ENCODE data around the gene CBFA2T3.

CBFA2T3 gene

DNA sequence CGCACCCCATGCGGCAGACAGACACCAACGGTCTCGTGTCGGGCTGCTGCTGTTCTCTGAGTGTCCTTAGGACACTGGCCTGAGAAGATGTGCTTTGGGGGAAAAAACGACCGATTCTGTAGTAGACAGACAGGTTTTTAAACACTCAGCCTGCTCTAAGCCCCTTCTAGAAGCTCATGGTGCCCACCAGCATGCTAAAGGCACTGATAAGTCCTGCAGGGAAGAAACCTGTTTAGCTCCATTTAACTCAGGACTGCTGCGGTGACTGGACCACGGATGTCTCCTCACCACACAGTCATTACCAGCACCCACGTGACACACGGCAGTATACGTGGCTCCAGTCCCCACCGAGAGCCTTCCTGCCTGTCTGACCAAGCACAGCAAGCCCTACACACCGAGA is 146.2 kb downstream of the CBFA2T3 start:
- no peak overlapping the region for H3K4me3 ChIP-seq (ENCODE audit: low read depth, low read length)
- DNase-seq (ENCODE audit: low read depth) = no peak
- TF ChIP-seq CTCF (conservative IDR thresholded peaks at IDR 0.05; ENCODE audit: low read depth, low read length) = no peak

- no peak overlapping the region for H3K4me3 ChIP-seq (ENCODE audit: low read depth, low read length)
- no peak for DNase-seq (ENCODE audit: low read depth)
- TF ChIP-seq CTCF (conservative IDR thresholded peaks at IDR 0.05; ENCODE audit: low read depth, low read length) = no peak
These were observed 146.7 kb downstream of the CBFA2T3 start for GRCh38 chr16:88830258-88830657.

GRCh38 chr16:88828711-88829110 is 148.3 kb downstream of the CBFA2T3 start:
- no peak overlapping the region for H3K4me3 ChIP-seq (ENCODE audit: low read depth, low read length)
- TF ChIP-seq CTCF (conservative IDR thresholded peaks at IDR 0.05; ENCODE audit: low read depth, low read length) = no peak

DNA sequence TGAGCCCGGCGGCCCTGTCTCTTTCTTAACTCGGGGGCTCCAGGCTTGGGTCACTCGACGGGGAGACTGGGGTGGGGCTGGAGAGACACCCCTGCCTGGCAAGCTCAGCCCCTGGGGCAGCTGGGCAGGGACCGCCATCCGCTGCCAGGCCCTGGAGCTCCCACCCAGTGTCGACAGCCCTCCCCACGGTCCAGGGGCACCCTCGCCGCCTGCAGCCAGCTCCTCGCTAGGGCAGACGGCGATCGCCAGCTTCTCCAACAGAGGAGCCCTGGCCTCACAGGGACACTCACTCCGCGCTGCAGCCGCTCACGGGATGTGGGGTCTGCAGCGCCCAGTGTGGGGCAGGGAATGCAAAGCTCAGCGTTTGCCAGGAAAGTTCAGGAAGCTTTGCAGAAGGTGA is 149.3 kb downstream of the CBFA2T3 start:
- no peak for TF ChIP-seq CTCF (conservative IDR thresholded peaks at IDR 0.05; ENCODE audit: low read depth, low read length)
- no peak for DNase-seq (ENCODE audit: low read depth)
- H3K4me3 ChIP-seq (ENCODE audit: low read depth, low read length) = no peak overlapping the region

More at GRCh38 chr16:88828711-88829110, 148.3 kb downstream of the CBFA2T3 start:
- DNase-seq (ENCODE audit: low read depth) = no peak

DNA sequence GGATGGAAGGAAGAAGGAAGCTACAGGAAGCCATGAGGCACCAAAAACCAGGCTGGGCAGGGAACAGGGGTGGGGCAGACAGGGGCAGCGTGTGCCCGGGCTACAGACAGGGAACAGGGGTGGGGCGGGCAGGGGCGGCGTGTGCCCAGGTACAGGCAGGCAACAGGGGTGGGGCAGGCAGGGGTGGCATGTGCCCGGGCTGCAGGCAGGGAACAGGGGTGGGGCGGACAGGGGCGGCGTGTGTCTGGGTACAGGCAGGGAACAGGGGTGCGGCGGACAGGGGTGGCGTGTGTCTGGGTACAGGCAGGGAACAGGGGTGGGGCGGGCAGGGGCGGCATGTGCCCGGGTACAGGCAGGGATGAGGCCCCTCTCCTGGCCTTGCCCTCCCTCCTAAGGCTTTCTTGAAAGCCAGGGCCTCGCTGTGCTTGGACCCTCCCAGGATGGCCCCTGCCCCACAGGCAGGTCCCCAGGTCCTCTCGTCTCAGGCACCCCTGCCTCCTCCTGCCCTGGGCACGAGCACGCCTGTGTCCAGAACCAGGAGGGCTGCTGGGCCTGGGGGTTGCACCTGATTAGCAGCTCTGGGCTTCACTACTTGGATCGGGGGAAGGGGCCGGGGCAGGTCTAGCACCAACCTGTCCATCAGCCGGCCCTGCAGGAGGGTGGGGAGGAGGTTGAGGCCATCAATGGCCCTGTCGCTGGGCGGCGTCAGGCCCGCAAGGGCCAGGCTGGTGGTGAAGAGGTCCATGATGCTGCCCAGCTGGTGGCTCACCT is 150.8 kb downstream of the CBFA2T3 start:
- no peak for TF ChIP-seq CTCF (conservative IDR thresholded peaks at IDR 0.05; ENCODE audit: low read depth, low read length)
- no peak for DNase-seq (ENCODE audit: low read depth)
- H3K4me3 ChIP-seq (ENCODE audit: low read depth, low read length) = no peak overlapping the region

- TF ChIP-seq CTCF (conservative IDR thresholded peaks at IDR 0.05; ENCODE audit: low read depth, low read length) = no peak
- no peak overlapping the region for H3K4me3 ChIP-seq (ENCODE audit: low read depth, low read length)
- no peak for DNase-seq (ENCODE audit: low read depth)
These were observed 151.9 kb downstream of the CBFA2T3 start for GRCh38 chr16:88825146-88825545.
